ENCODE data around the gene MPP3. TPM values are rescaled to one million over a fixed set of nuclear protein-coding genes. Genes with fewer than 3 reads are reported as not detected.
"Not testable (repeated sequence)": the region's sequence is repeated elsewhere in the genome, so short reads cannot be mapped to it uniquely, and the experiment has no call there.

The MPP3 gene
- total and polyA plus RNA-seq, 2 donors, result 0.61 to 1.5 TPM

- Histone ChIP-seq H3K27ac (ENCODE audit: low read depth in 1 of 2, low read length in 1 of 2) (no peak overlapping the region), H3K9me3 (ENCODE audit: control insufficient read depth in 2 of 2, insufficient read depth in 1 of 2, low read length in 1 of 2) (no peaks in the 10 kb centered on the region), H3K36me3 (ENCODE audit: control insufficient read depth in 2 of 2, insufficient read depth in 2 of 2, low read length in 1 of 2) (no peaks in the 10 kb centered on the region), H3K4me3 (ENCODE audit: low read length in 2 of 2) (no peak overlapping the region), H3K27me3 (ENCODE audit: control insufficient read depth in 2 of 2, insufficient read depth in 1 of 2, low read length in 1 of 2) (no peaks in the 10 kb centered on the region), H3K4me1 (ENCODE audit: control insufficient read depth in 2 of 2, insufficient read depth in 2 of 2, low read length in 2 of 2) (no peaks in the 10 kb centered on the region)
- DNase-seq (ENCODE audit: low read depth in 6 of 9, low spot score in 9 of 9), result no peak
- 95% methylated on average over 4 of the region's 4 CpGs for WGBS
Measured at GRCh38 chr17:43808076-43808475, 24.9 kb downstream of the MPP3 start.

- peaks cover 0 to 4% of the 10 kb centered on the region in 2 donors for H3K27me3 ChIP-seq (ENCODE audit: control insufficient read depth in 2 of 2, insufficient read depth in 1 of 2, low read length in 1 of 2)
- DNase-seq (ENCODE audit: low read depth in 6 of 9, low spot score in 9 of 9), result no peak
- H3K36me3 ChIP-seq (ENCODE audit: control insufficient read depth in 2 of 2, insufficient read depth in 2 of 2, low read length in 1 of 2), result no peaks in the 10 kb centered on the region
- no peak overlapping the region for H3K27ac ChIP-seq (ENCODE audit: low read depth in 1 of 2, low read length in 1 of 2)
- no peaks in the 10 kb centered on the region for H3K4me1 ChIP-seq (ENCODE audit: control insufficient read depth in 2 of 2, insufficient read depth in 2 of 2, low read length in 2 of 2)
- no peak overlapping the region for H3K4me3 ChIP-seq (ENCODE audit: low read length in 2 of 2)
- H3K9me3 ChIP-seq (ENCODE audit: control insufficient read depth in 2 of 2, insufficient read depth in 1 of 2, low read length in 1 of 2), result no peaks in the 10 kb centered on the region
Measured at GRCh38 chr17:43805117-43805516, 27.8 kb downstream of the MPP3 start.

DNA sequence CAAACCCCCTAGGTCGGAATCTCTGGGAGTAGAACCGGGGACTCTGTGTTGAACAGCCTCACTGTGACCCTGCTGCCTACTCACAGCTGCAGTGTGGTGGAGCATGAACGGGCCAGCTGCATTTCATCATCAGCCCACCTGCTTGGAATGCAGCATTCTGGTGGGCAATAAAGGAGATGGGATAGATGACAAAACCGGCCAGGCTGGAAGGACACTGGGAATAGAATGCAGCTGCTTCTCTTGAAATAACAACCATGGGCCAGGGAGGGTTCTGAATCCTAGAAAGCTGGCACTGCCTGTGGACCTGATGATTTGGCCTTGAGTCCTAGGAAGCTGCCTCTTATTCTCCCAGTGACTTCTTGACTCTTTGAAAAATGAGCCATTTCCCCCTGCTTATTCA is 29.2 kb downstream of the MPP3 start:
- Histone ChIP-seq H3K27me3 (ENCODE audit: control insufficient read depth in 2 of 2, insufficient read depth in 1 of 2, low read length in 1 of 2) (peaks cover 0 to 4% of the 10 kb centered on the region in 2 donors), H3K27ac (ENCODE audit: low read depth in 1 of 2, low read length in 1 of 2) (no peak overlapping the region), H3K9me3 (ENCODE audit: control insufficient read depth in 2 of 2, insufficient read depth in 1 of 2, low read length in 1 of 2) (no peaks in the 10 kb centered on the region), H3K36me3 (ENCODE audit: control insufficient read depth in 2 of 2, insufficient read depth in 2 of 2, low read length in 1 of 2) (no peaks in the 10 kb centered on the region), H3K4me1 (ENCODE audit: control insufficient read depth in 2 of 2, insufficient read depth in 2 of 2, low read length in 2 of 2) (no peaks in the 10 kb centered on the region), H3K4me3 (ENCODE audit: low read length in 2 of 2) (no peak overlapping the region)
- no peak for DNase-seq (ENCODE audit: low read depth in 6 of 9, low spot score in 9 of 9)
- 81% methylated on average over 4 of the region's 4 CpGs for WGBS

DNA sequence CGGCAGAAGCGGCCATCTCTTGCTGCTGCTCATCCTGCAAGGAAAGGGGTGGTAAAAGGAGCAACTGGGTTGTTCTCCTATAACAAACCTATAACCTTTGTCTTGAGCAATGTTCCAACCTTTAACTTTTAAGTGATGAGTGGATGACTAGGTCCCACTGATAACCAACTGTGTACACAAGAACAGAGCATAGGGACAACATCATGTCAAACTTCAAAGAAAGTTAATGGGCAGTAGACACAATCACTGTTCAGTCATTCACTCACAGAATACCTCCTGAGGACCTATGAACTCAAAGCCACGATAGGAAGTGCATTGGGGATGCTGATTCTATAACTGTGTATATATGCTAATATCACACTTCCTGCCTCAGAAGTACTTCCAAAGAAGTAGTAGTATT is 31.1 kb downstream of the MPP3 start:
- H3K36me3 ChIP-seq (ENCODE audit: control insufficient read depth in 2 of 2, insufficient read depth in 2 of 2, low read length in 1 of 2), result no peaks in the 10 kb centered on the region
- no peaks in the 10 kb centered on the region for H3K4me1 ChIP-seq (ENCODE audit: control insufficient read depth in 2 of 2, insufficient read depth in 2 of 2, low read length in 2 of 2)
- H3K27ac ChIP-seq (ENCODE audit: low read depth in 1 of 2, low read length in 1 of 2), result no peak overlapping the region
- WGBS, result 69% methylated on average over 3 of the region's 3 CpGs
- H3K27me3 ChIP-seq (ENCODE audit: control insufficient read depth in 2 of 2, insufficient read depth in 1 of 2, low read length in 1 of 2), result peaks cover 0 to 4% of the 10 kb centered on the region in 2 donors
- no peak for DNase-seq (ENCODE audit: low read depth in 6 of 9, low spot score in 9 of 9)
- H3K9me3 ChIP-seq (ENCODE audit: control insufficient read depth in 2 of 2, insufficient read depth in 1 of 2, low read length in 1 of 2), result no peaks in the 10 kb centered on the region
- no peak overlapping the region for H3K4me3 ChIP-seq (ENCODE audit: low read length in 2 of 2)

- no peaks in the 10 kb centered on the region for H3K4me1 ChIP-seq (ENCODE audit: control insufficient read depth in 2 of 2, insufficient read depth in 2 of 2, low read length in 2 of 2)
- no peak overlapping the region for H3K27ac ChIP-seq (ENCODE audit: low read depth in 1 of 2, low read length in 1 of 2)
- DNase-seq (ENCODE audit: low read depth in 6 of 9, low spot score in 9 of 9), result no peak
- 96% methylated on average over 3 of the region's 3 CpGs for WGBS
- no peak overlapping the region for H3K4me3 ChIP-seq (ENCODE audit: low read length in 2 of 2)
- H3K9me3 ChIP-seq (ENCODE audit: control insufficient read depth in 2 of 2, insufficient read depth in 1 of 2, low read length in 1 of 2), result no peaks in the 10 kb centered on the region
- H3K27me3 ChIP-seq (ENCODE audit: control insufficient read depth in 2 of 2, insufficient read depth in 1 of 2, low read length in 1 of 2), result peaks cover 0 to 4% of the 10 kb centered on the region in 2 donors
- H3K36me3 ChIP-seq (ENCODE audit: control insufficient read depth in 2 of 2, insufficient read depth in 2 of 2, low read length in 1 of 2), result no peaks in the 10 kb centered on the region
Measured at GRCh38 chr17:43800736-43801135, 32.2 kb downstream of the MPP3 start.

DNA sequence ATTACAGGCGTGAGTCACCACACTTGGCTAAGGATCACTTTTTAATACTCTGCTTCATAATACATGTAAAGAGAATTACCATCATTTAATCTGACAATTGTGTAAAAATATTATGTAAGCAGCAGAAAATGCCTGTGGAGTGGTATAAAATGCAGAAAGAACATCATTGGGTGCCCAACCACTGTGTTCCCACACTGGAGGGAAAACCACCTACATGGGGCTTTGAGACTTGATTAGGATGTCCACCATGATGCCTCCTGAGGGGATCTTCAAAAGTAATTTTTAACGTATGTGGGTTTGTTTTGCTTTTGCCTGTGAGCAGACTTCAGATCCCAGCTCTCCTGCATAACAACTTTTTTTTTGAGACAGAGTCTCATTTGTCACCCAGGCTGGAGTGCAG is 33.9 kb downstream of the MPP3 start:
- Histone ChIP-seq H3K27ac (ENCODE audit: low read depth in 1 of 2, low read length in 1 of 2) (no peak overlapping the region), H3K9me3 (ENCODE audit: control insufficient read depth in 2 of 2, insufficient read depth in 1 of 2, low read length in 1 of 2) (no peaks in the 10 kb centered on the region), H3K4me1 (ENCODE audit: control insufficient read depth in 2 of 2, insufficient read depth in 2 of 2, low read length in 2 of 2) (no peaks in the 10 kb centered on the region), H3K27me3 (ENCODE audit: control insufficient read depth in 2 of 2, insufficient read depth in 1 of 2, low read length in 1 of 2) (peaks cover 0 to 4% of the 10 kb centered on the region in 2 donors), H3K36me3 (ENCODE audit: control insufficient read depth in 2 of 2, insufficient read depth in 2 of 2, low read length in 1 of 2) (no peaks in the 10 kb centered on the region), H3K4me3 (ENCODE audit: low read length in 2 of 2) (no peak overlapping the region)
- 97% methylated on average over 2 of the region's 2 CpGs for WGBS
- DNase-seq (ENCODE audit: low read depth in 6 of 9, low spot score in 9 of 9), result no peak

DNA sequence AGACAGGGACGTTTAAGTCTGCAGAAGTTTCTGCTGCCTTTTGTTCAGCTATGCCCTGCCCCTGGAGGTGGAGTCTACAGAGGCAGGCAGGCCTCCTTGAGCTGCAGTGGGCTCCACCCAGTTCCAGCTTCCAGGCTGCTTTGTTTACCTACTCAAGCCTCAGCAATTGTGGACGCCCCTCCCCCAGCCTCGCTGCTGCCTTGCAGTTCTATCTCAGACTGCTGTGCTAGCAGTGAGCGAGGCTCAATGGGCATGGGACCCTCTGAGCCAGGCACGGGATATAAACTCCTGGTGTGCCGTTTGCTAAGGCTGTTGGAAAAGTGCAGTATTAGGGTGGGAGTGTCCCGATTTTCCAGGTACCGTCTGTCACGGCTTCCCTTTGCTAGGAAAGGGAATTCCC is 34.9 kb downstream of the MPP3 start:
- not testable (repeated sequence) for H3K27ac ChIP-seq (ENCODE audit: low read depth in 1 of 2, low read length in 1 of 2); H3K36me3 ChIP-seq (ENCODE audit: control insufficient read depth in 2 of 2, insufficient read depth in 2 of 2, low read length in 1 of 2); H3K4me1 ChIP-seq (ENCODE audit: control insufficient read depth in 2 of 2, insufficient read depth in 2 of 2, low read length in 2 of 2); H3K9me3 ChIP-seq (ENCODE audit: control insufficient read depth in 2 of 2, insufficient read depth in 1 of 2, low read length in 1 of 2); DNase-seq (ENCODE audit: low read depth in 6 of 9, low spot score in 9 of 9); H3K27me3 ChIP-seq (ENCODE audit: control insufficient read depth in 2 of 2, insufficient read depth in 1 of 2, low read length in 1 of 2); H3K4me3 ChIP-seq (ENCODE audit: low read length in 2 of 2)
- WGBS, result 97% methylated on average over 8 of the region's 9 CpGs

DNA sequence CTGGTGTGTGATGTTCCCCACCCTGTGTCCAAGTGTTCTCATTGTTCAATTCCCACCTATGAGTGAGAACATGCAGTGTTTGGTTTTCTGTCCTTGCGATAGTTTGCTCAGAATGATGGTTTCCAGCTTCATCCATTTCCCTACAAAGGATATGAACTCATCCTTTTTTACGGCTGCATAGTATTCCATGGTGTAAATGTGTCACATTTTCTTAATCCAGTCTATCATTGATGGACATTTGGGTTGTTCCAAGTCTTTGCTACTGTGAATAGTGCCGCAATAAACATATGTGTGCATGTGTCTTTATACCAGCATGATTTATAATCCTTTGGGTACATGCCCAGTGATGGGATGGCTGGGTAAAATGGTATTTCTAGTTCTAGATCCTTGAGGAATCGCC is 40.3 kb downstream of the MPP3 start:
- not testable (repeated sequence) for DNase-seq (ENCODE audit: low read depth in 6 of 9, low spot score in 9 of 9); H3K27ac ChIP-seq (ENCODE audit: low read depth in 1 of 2, low read length in 1 of 2); H3K36me3 ChIP-seq (ENCODE audit: control insufficient read depth in 2 of 2, insufficient read depth in 2 of 2, low read length in 1 of 2); H3K4me1 ChIP-seq (ENCODE audit: control insufficient read depth in 2 of 2, insufficient read depth in 2 of 2, low read length in 2 of 2); H3K4me3 ChIP-seq (ENCODE audit: low read length in 2 of 2); H3K27me3 ChIP-seq (ENCODE audit: control insufficient read depth in 2 of 2, insufficient read depth in 1 of 2, low read length in 1 of 2); H3K9me3 ChIP-seq (ENCODE audit: control insufficient read depth in 2 of 2, insufficient read depth in 1 of 2, low read length in 1 of 2)
- 91% methylated on average over 4 of the region's 4 CpGs for WGBS

- Histone ChIP-seq H3K9me3 (ENCODE audit: control insufficient read depth in 2 of 2, insufficient read depth in 1 of 2, low read length in 1 of 2) (no peaks in the 10 kb centered on the region), H3K36me3 (ENCODE audit: control insufficient read depth in 2 of 2, insufficient read depth in 2 of 2, low read length in 1 of 2) (no peaks in the 10 kb centered on the region), H3K4me3 (ENCODE audit: low read length in 2 of 2) (no peak overlapping the region), H3K4me1 (ENCODE audit: control insufficient read depth in 2 of 2, insufficient read depth in 2 of 2, low read length in 2 of 2) (no peaks in the 10 kb centered on the region), H3K27me3 (ENCODE audit: control insufficient read depth in 2 of 2, insufficient read depth in 1 of 2, low read length in 1 of 2) (no peaks in the 10 kb centered on the region), H3K27ac (ENCODE audit: low read depth in 1 of 2, low read length in 1 of 2) (no peak overlapping the region)
- WGBS, result 71% methylated on average over 3 of the region's 3 CpGs
- no peak for DNase-seq (ENCODE audit: low read depth in 6 of 9, low spot score in 9 of 9)
Measured at GRCh38 chr17:43791589-43791988, 41.4 kb downstream of the MPP3 start.

GRCh38 chr17:43790311-43790940 is 42.5 kb downstream of the MPP3 start:
- Histone ChIP-seq H3K4me3 (ENCODE audit: low read length in 2 of 2) (no peak overlapping the region), H3K9me3 (ENCODE audit: control insufficient read depth in 2 of 2, insufficient read depth in 1 of 2, low read length in 1 of 2) (no peaks in the 10 kb centered on the region), H3K27me3 (ENCODE audit: control insufficient read depth in 2 of 2, insufficient read depth in 1 of 2, low read length in 1 of 2) (no peaks in the 10 kb centered on the region), H3K27ac (ENCODE audit: low read depth in 1 of 2, low read length in 1 of 2) (no peak overlapping the region), H3K36me3 (ENCODE audit: control insufficient read depth in 2 of 2, insufficient read depth in 2 of 2, low read length in 1 of 2) (no peaks in the 10 kb centered on the region), H3K4me1 (ENCODE audit: control insufficient read depth in 2 of 2, insufficient read depth in 2 of 2, low read length in 2 of 2) (no peaks in the 10 kb centered on the region)
- no peak for DNase-seq (ENCODE audit: low read depth in 6 of 9, low spot score in 9 of 9)
- 91% methylated on average over 14 of the region's 14 CpGs for WGBS
